Measurements from ENCODE around the gene AKR7A3. TPM values are rescaled to one million over a fixed set of nuclear protein-coding genes. Genes with fewer than 3 reads are reported as not detected.

AKR7A3 gene
- total and polyA plus RNA-seq, 10 of the 15 experiments (the other 5 are each of a cell fraction or from before 2014, with no cell fraction given) = 0.10 to 1.1 (median 0.25) TPM; not detected in 2

GRCh38 chr1:19313636-19313959, 25.0 kb upstream of the AKR7A3 start:
- BruUV-seq (replicated peaks) = no TSS peak
- DNase-seq (ENCODE audit: low read depth, low spot score) = no peak
- ChIA-PET POLR2A (interaction anchor here (1.1 kb wide), 1 partner anchor 62 kb away, joined by 4 read pairs; the partner anchor contains the start of genes EMC1 and MRTO4), CTCF (no interaction called here), SMC1A (ENCODE audit: uncharacterized antibody, unreplicated experiment) (no interaction called here), RAD21 (ENCODE audit: unreplicated experiment) (no interaction called here)
- Histone ChIP-seq H3K9me3 (replicated peaks; ENCODE audit: control insufficient read depth, insufficient read depth, low read length) (no peaks in the 10 kb centered on the region), H3K36me3 (ENCODE audit: control insufficient read depth in 2 of 2, insufficient read depth in 2 of 2, low read length in 1 of 2) (no peaks in the 10 kb centered on the region), H3K4me3 (peak overlapping the region; percentile 83; the same call in 1 of the 2 replicates), H3K4me2 (ENCODE audit: control insufficient read depth, insufficient read depth) (peak overlapping the region; percentile 89), H3K9ac (ENCODE audit: control insufficient read depth, insufficient read depth, low read length) (no peak overlapping the region; the same call in 1 of the 2 replicates), H2AFZ (ENCODE audit: control insufficient read depth, low read depth, low read length) (no peak overlapping the region), H4K20me1 (ENCODE audit: control insufficient read depth, insufficient read depth) (no peaks in the 10 kb centered on the region; the same call in 1 of the 2 replicates), H3K27me3 (replicated peaks in 1 of 2; ENCODE audit: control insufficient read depth in 2 of 2, insufficient read depth in 2 of 2, low read length in 1 of 2) (no peaks in the 10 kb centered on the region), H3K79me2 (ENCODE audit: control insufficient read depth, insufficient read depth, low read length) (peaks cover 22% of the 10 kb centered on the region), H3K4me1 (ENCODE audit: control insufficient read depth, insufficient read depth, low read length) (peaks cover 46% of the 10 kb centered on the region), H3K27ac (ENCODE audit: control insufficient read depth, insufficient read depth) (peak overlapping the region; percentile 80; the same call in 1 of the 2 replicates)
- ATAC-seq = no peak
- no peak for FAIRE-seq
- no peak for TF ChIP-seq ZSCAN29 (IDR thresholded peaks at IDR 0.05)
- TF ChIP-seq IKZF1 (conservative IDR thresholded peaks at IDR 0.05) = no peak
- in situ Hi-C loops (cut with MboI) (no loop called here), intact Hi-C loops (cut with micrococcal nuclease; ENCODE audit: unreplicated experiment) (loop anchor here (5.0 to 10.0 kb wide), 3 partner anchors 61 to 341 kb away; partner anchors contain the start of genes CAPZB, EMC1 and MRTO4)
- 62% methylated on average over 4 of the region's 4 CpGs for whole genome bisulfite sequencing (ENCODE audit: insufficient coverage, insufficient replicate concordance, low lambda C conversion rate, missing lambda C conversion rate)

DNA sequence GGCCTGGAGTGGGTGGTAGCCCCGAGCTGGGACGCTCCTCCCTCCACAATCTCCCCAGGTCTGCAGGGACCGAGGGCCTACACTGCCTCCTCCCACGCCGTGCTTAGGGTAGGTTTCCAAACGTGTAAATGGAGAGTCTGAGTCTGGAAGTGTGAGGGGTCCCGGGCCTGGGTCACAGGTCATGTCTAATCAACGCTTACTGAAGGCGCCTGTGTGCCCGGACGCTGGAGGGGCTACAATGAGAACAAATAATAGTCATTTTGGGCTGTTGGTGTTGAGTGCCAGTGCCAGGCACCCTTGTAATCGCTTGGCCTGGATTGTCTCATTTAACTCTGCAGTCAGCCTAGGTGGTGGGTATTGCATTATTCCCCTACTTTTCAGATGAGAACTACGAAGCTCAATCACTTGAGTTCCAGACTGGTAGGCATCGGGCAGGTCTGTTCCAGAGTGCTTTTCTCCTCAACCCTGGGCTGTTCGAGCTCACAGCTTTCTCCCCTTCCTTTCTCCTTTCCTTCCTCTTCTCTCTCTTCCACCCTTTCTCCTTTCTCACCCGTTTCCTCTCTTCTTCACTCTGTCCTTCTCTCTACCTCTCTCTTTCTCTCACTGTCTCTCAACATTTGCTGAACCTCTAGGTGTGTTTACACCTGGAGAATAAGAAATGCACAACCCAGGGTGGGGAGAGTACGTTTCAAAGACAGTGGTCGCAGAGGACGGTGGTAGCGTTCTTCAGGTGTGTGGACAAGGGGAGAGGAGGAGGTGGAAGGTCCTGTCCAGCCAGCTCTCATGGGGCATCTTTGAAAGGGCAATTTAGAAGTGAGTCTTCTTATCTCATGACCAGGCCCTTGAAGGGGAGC, 24.4 kb upstream of the AKR7A3 start:
- H3K27ac ChIP-seq (ENCODE audit: control insufficient read depth, insufficient read depth) = peak overlapping the region; percentile 80
- TF ChIP-seq FOXM1 (IDR thresholded peaks at IDR 0.05; ENCODE audit: low read depth, low read length) (no peak), CHD2 (IDR thresholded peaks at IDR 0.05; ENCODE audit: borderline replicate concordance, low read depth, low read length) (no peak), RELB (IDR thresholded peaks at IDR 0.05; ENCODE audit: low read depth) (no peak), EGR1 (IDR thresholded peaks at IDR 0.05; ENCODE audit: borderline replicate concordance in 1 of 2, low read depth in 2 of 2, low read length in 2 of 2) (peak in 1 of 2 experiments; percentile 64; a peak in 1 of 3 replicates), EED (IDR thresholded peaks at IDR 0.05; ENCODE audit: low read depth) (0 out of 2 replicates have a peak, but pooled peaks have one; percentile 14), TARDBP (IDR thresholded peaks at IDR 0.05; ENCODE audit: borderline replicate concordance) (0 out of 2 replicates have a peak, but pooled peaks have one; percentile 8), SIX5 (IDR thresholded peaks at IDR 0.05; ENCODE audit: low read depth, low read length, severe bottlenecking) (no peak)
- TF ChIP-seq, protein P1, sequence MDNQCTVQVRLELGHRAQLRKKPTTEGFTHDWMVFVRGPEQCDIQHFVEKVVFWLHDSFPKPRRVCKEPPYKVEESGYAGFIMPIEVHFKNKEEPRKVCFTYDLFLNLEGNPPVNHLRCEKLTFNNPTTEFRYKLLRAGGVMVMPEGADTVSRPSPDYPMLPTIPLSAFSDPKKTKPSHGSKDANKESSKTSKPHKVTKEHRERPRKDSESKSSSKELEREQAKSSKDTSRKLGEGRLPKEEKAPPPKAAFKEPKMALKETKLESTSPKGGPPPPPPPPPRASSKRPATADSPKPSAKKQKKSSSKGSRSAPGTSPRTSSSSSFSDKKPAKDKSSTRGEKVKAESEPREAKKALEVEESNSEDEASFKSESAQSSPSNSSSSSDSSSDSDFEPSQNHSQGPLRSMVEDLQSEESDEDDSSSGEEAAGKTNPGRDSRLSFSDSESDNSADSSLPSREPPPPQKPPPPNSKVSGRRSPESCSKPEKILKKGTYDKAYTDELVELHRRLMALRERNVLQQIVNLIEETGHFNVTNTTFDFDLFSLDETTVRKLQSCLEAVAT (IDR thresholded peaks at IDR 0.05) = peak; percentile 63
- peaks cover 0 to 3% of the 10 kb centered on the region in 2 experiments; a peak in 1 of 4 replicates for H3K36me3 ChIP-seq (ENCODE audit: control insufficient read depth in 2 of 2, insufficient read depth in 2 of 2, low read length in 1 of 2)
- peak overlapping the region; percentile 65; the same call in 1 of the 2 replicates for H2AFZ ChIP-seq (ENCODE audit: control insufficient read depth, low read depth, low read length)
- peak overlapping the region; percentile 83 for H3K4me3 ChIP-seq
- H3K4me2 ChIP-seq (ENCODE audit: control insufficient read depth, insufficient read depth) = peak overlapping the region; percentile 89
- FAIRE-seq (no peak), ATAC-seq (peak; percentile 50), DNase-seq (ENCODE audit: low read depth, low spot score) (no peak)
- no peaks in the 10 kb centered on the region; the same call in 1 of the 2 replicates for H4K20me1 ChIP-seq (ENCODE audit: control insufficient read depth, insufficient read depth)
- POLR2A ChIA-PET = interaction anchor here (1.0 to 1.1 kb wide), 2 partner anchors 61 to 284 kb away, joined by 4 read pairs; partner anchors contain the start of genes EMC1 and MRTO4
- BruUV-seq (replicated peaks) = TSS peak; percentile 74
- peaks cover 22% of the 10 kb centered on the region for H3K79me2 ChIP-seq (ENCODE audit: control insufficient read depth, insufficient read depth, low read length)
- in situ Hi-C loops (cut with MboI) = no loop called here
- no peaks in the 10 kb centered on the region for H3K27me3 ChIP-seq (replicated peaks in 1 of 2; ENCODE audit: control insufficient read depth in 2 of 2, insufficient read depth in 2 of 2, low read length in 1 of 2)
- intact Hi-C loops (cut with micrococcal nuclease; ENCODE audit: unreplicated experiment) = loop anchor here (5.0 to 10.0 kb wide), 3 partner anchors 61 to 342 kb away; partner anchors contain the start of genes CAPZB, EMC1 and MRTO4
- no peaks in the 10 kb centered on the region for H3K9me3 ChIP-seq (replicated peaks; ENCODE audit: control insufficient read depth, insufficient read depth, low read length)
- peak overlapping the region; percentile 82 for H3K9ac ChIP-seq (ENCODE audit: control insufficient read depth, insufficient read depth, low read length)
- RAD21 ChIA-PET (ENCODE audit: unreplicated experiment) = interaction anchor here (1.0 kb wide), 1 partner anchor 173 kb away, joined by 3 read pairs; the partner anchor contains the start of gene CAPZB
- CTCF ChIA-PET = interaction anchor here (1.0 kb wide), 1 partner anchor 405 kb away, joined by 4 read pairs; no protein-coding TSS in a partner anchor
- peaks cover 46% of the 10 kb centered on the region for H3K4me1 ChIP-seq (ENCODE audit: control insufficient read depth, insufficient read depth, low read length)
- SMC1A ChIA-PET (ENCODE audit: uncharacterized antibody, unreplicated experiment) = no interaction called here
- WGBS (ENCODE audit: insufficient coverage, insufficient replicate concordance, low lambda C conversion rate, missing lambda C conversion rate) = 26% methylated on average over 20 of the region's 20 CpGs

All from GM12878 (cell line).